ENCODE data around the gene PRR5L.

GRCh38 chr11:36456156-36456555 is 160.1 kb downstream of the PRR5L start:
- no peak for TF ChIP-seq ZNF274 (IDR thresholded peaks at IDR 0.05; ENCODE audit: low read depth, low read length)
- no peak for TF ChIP-seq SUZ12 (IDR thresholded peaks at IDR 0.05; ENCODE audit: extremely low read depth, insufficient read depth, insufficient read length)
- TF ChIP-seq YY1 (IDR thresholded peaks at IDR 0.05; ENCODE audit: insufficient read depth, insufficient read length) = no peak

Data from NT2/D1 (cell line).